MV-4-11 (cell line): ENCODE results near the gene NPHP4.

Experiments used
- DNase-seq: peaks from one replicate; lab custom pipeline; 2025; lab: John Stamatoyannopoulos, UW

The NPHP4 gene

DNA sequence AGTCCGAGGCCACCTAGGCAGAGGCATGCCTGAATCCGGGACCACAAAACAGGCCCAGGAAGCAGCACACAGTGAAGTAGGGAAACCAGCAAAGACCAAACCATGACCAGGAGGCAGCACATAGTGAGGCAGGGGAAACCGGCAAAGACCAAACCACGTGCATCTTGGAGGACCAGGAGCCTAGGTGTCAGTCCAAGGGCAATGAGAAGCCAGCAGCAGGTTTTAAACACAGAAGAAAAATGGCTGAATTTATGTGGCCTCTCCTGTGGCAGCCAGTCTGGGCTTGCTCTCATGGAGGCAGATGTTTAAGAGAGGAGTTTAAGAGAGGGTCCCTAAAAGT lies 42.5 kb downstream of the NPHP4 start:
- no peak for DNase-seq

DNA sequence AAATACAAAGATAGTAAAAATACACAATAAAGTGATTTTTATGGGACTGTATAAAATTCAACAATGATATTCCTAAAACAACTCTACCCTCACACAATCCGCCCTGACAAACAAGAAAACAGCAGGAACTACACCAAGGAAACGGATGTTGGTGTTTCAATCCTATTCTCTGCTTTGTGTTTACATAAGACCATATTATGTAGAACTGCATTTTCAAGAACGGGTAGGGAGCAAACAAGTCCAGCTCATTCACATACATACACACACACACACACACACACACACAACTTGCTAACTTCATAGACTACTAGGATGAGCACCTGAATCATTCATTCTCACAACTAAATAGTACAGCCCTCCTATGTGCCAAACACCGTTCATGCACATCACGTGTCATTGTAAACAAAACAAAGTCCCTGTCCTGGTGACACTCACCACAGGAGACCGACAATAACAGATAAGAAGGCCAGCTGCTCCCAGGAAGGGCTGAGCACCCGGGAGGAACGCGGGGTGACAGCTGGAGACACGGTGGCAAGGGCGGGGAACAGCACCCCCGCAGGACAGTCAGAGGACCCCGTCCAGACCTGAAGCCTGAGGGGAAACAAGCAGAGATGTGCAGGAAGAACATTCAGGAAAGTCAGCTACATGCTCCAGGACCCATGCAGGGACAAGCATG lies 43.0 kb downstream of the NPHP4 start:
- no peak for DNase-seq

DNA sequence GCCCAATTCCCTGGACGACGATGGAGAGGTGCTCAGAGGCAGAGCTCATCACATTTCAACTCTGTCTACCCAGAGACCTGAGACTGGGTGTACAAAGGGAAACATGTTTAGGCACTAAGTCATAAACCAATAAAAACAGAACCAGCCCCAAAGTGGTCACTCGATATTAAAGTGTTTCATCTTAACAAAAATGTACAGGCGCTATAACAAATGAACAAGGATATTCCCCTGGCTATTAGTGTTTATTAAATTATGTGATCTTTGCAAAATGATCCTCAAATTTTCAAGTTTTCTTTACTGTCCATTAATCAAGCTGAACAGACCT lies 43.6 kb downstream of the NPHP4 start:
- DNase-seq, result no peak

DNA sequence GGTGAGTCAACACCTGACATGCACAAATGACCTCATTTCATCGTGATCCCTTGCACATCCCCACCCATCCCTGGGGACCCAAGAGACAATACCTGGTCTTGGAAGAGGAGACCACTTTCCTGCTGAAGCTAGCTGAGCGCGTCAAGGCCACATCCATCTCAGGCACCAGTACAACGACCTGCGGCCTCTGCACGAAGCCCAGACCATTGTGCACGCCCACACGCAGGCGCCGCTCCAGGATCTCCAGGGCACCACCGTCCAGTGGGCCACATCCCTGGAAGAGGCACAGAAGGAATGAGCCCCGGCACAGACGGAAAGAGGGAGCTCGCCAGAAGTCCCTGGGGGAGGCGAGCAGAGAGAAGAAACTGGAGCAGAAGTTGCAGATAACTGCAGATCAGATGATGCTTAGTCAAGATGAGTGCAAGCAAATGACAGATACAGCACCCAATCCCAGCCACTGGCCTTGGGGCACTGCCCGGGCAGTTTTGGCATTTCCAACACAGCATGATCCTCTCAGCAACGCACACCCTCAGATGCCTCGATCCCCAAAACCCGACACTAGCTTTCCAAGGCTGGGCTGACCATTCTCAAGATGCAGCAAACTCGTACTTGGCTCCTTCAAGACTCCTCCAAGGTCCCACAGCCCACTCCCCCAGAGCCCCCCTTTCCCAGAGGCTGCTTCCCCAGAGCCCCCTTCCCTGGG lies 44.1 kb downstream of the NPHP4 start:
- DNase-seq, result no peak

DNA sequence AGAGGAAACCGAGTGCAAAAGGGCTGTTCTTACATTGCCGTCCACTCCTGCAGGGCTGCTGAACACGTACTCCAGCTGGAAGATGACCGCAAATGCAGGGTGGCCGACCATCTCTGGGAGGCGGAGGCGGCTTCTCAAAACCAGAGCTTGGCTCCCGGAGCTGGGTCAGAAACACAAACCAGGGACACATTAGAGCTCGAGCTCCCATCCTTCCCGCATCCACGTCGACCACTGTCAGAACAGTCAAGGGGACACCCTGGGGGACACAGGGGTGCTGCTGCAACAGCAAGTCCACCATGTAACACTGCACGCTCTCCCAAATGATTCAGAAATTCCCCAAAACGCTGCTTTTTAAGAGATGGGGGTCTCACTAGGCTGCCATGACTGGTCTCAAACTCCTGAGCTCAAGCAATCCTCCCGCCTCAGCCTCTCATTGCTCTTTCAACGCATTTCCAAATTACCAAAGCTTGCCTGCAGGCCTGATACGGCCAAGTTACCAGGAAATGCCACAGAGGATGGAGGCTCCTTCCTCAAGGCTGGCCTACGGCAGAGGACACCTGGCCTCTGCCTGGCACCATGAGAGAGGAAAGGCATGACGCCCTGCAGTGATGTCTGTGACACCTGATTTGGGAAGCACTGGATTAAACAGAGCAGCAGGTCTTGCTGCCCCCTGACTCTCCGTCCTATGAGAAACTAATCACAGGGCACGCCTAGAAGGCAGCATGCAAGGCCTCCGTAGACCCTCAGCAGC lies 45.0 kb downstream of the NPHP4 start:
- DNase-seq, result no peak

DNA sequence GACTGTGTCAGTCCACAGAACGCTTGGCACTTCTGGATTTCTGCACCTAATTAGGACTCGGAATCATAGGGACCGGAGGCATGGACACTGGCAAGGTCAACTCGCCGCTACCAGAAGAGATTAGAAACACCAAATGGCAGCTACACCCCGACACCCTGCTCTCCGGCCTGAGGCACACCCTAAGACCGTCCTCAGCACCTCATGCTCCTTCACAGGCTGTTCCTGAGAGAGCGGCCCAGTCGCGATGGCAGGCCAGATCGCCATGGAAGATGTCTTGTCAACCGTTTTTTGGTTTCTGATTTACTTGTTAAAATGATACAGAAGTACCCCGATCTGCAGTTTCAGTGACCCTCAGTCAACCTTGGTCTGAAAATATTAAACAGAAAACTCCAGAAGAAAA lies 46.8 kb downstream of the NPHP4 start:
- no peak for DNase-seq

DNA sequence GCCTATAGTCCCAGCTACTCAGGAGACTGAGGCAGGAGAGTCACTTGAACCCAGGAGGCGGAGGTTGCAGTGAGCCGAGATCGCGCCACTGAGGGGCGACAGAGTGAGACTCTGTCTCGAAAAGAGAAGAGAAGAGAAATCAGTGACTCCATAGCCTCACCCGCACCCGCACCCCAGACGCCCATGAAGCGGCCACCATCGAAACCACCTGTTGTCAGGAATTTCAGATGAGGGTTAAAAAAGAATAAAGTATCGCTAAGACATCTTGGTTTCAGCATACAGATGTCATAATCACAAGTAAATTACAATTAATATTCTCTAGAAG lies 47.4 kb downstream of the NPHP4 start:
- DNase-seq, result no peak

DNA sequence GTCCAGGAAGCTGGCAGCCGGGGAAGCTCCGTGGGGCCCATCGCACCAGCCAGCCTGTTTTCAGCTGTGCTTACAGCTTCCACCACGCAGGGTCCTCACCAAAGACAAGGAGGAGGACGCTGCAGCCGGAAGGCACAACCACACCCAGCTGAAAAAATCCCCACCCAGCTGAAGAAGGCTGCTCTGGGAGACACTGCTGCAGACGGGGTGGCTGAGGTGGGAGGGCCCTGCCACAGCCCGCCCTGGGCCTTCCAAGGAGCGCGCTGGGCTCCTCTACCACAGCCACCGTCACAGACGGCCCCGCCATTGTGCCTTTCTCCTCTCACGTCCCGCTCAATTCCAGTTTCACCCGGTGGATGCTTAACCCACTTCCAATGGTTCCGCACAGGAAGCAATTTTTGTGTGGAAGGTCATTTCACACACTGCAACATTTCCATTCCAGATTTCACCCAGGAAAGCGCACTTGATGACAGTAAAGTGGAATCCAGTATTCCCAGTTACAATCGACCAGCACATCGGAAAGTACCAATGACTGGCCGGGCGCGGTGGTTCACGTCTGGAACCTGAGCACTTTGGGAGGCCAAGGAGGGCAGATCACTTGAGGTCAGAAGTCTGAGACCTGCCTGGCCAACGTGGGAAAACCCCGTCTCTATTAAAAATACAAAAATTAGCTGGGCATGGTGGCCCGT lies 47.9 kb downstream of the NPHP4 start:
- DNase-seq, result no peak

DNA sequence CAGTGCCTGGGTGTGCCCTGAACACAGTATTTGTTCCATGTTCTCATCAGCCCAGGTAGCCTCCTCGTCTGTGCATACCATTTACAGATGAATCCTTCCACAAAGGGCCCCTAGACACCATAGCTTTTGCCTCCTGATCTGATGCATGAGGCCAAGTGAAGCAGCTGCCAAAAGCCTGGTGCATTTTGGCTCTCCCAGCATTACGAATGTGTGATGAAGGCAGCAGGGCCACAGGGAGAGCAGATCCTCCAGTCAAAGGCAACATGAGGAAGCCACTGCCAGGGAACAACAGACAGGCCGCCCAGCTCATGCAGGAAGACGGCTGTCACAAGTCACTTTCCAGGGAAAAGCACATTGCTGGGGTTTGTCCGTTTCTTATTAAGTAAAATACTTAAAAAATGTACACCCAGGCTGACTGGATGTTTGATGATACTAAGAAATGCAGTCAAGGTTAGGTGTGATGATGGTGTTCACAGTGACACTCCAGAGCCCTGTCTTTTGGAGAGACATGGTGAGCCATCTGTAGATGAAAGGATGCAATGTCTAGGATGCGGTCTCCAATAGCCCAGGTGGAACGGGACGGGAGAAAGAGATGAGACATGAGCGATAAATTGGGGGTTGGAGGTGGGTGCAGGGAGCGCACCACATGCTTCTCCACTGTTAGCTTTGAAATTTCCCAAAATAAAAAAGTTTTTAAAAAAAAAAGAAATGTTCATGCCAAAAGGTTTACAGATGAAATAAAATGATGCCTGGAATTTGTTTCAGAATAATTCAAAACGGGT lies 48.7 kb downstream of the NPHP4 start:
- no peak for DNase-seq

DNA sequence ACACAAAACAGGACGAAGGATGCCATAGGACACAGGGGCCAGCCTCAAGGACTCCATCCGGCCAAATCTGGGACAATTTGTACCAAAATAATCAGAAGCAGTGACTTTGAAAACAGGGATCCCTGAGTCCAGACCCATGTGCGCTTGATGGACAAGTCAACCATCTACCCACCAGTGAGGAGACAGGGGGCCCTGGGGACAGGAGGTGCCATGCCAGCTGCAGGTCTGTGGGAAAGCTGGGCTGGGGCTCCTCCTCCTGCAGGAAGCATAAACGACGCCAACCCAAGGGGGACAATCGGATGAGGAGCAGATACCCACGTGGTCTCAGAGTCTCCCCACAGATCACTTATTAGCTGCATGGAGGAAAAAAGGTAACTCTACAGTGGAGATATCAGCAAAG lies 50.6 kb downstream of the NPHP4 start:
- DNase-seq, result no peak

DNA sequence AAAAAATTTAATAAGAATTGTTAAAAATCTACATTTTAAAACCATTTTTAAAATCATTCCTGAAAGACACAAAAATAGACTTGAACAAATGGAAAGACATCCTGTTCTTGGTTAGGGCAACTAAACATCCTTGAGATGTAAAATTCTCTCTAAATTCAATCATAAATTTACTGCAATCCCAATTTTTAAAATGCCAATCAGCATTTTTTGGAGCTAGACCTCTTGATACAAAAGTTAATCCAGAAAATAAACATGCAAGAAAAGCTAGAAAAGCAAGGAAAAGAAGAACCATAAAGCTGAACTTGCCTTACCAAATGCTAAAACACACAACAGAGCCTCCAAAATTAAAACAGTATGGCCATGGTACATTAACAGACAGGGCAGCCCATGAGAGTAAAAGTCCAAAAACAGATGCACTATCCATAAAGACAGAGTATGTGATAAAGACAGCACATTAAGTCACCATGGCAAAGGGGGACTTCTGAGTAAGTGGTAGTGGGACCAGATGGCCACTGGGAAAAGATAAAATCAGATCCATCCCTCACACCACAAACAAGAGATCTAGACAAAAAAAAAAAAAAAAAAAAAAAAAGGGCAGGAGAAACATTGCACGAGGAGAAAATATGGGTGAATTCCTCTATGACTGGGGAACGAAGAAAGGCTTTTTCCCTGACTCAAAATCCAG lies 51.4 kb downstream of the NPHP4 start:
- no peak for DNase-seq

DNA sequence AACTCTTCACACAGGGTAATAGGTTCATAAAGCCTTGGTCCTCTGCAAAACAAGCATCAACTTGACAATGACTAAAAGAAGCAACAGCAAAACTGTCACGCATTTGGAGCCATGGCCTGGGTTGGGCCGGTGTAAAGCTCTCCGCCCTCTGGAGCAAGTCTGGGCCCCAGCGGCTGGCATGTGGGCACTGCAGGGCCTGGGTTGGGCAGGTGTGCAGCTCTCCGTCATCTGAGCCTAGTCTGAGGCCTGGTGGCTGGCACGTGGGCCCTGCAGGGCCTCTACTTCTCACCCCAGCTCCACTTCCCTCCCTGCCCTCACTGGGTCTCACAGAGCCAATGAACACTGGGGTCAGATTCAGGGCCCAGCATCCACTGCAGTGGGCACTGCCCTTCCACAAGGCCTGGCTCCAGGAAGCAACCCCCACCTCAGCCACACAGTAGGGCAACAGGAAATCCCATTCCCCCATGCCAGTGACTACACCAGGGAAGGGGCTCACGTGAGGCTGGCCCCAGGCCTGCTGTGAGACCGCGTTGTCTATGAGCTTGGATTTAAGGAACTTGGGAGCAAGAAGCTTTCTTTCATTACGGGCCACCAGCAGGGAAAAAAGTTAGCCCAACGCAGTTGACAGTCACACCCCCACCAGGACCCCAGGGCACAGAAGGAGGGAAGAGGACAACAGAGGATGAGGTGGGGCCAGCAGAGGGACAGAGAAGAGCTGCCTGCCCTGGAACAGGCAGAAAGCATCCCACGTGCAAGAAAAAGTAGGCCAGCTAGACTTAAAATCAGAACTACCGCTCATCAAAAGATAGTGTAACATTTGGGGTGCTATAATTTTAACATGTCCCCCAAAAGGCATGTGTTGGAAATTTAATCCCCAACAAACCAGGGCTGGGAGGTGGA lies 52.7 kb downstream of the NPHP4 start:
- no peak for DNase-seq

DNA sequence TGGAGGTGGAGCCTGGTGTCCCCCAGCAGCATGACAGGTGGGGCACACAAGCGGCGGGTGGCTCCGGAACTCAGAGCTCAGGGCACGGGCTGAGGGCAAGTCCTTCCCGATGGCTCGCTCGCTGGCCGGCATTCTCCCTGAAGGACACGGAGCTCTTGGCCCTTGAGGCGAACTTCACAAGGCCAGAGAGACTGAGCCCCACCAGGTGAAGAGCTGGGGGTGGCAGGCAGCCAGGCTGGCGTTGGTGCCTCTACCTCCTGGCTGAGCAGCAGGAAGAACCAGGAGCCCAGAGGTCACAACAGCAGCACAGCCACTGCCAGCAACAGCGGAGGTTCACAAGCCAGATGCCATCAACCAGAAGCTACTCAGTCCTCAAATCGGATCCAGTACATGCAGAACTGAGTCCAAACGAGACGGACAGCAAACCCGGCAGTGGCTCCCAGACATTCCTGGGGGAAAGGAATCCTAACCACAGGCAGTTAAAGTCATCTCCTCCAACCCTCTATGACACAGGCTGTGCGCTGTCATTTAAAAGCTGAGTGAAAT lies 54.1 kb downstream of the NPHP4 start:
- no peak for DNase-seq

DNA sequence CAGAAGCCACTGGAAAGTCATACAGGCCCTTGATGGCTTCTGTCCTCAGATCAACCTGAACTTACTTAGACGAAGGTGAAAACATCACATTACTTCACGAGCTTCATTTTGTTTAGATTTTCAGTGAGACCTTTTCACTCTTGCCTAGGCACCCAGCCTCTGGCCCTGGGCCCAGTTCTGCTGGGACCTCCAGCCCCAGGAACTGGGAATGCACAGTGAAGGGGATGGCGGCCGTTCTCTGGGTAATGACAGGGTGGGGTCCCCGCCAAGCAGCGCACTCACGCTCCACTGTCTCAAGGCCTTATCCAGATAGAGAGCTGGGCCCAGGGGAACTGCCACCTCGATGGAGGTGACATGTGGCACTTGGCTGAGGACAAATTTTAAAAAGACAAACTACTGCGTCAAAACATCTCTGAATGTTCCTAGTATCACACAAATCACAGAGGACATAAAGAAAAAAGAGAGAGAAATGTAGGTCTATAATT lies 54.8 kb downstream of the NPHP4 start:
- no peak for DNase-seq

DNA sequence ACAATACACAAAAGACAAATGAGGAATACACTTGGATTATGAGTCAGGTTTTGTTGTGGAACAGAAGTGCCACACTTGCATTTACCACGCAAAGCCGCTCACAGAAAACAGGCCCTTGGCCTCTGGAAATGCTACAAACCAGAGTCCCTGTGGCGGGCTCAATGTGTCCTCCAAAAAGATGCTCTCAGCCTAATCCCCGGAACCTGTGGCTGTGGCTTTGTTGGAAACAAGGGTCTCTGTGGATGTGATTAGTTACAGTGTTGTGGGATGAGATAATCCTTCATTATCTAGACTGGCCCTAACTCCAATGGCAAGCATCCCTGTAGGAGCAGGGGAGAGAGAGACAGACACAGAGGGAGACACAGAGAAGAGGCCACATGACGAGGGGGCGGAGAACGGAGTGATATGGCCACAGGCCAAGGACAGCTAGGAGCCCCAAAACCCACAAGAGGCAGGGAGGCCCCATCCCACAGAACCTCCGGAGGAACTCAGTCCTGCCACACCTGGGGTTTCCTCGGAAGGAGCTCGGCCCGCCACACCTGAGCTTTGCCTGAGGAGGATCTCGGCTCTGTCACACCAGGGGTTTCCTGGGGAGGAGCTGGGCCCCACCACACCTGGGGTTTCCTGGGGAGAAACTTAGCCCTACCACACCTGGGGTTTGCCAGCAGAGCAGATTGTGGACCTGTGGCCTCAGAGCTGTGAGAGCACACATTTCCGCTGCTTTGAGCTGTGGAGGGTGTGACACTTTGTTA lies 55.4 kb downstream of the NPHP4 start:
- no peak for DNase-seq

DNA sequence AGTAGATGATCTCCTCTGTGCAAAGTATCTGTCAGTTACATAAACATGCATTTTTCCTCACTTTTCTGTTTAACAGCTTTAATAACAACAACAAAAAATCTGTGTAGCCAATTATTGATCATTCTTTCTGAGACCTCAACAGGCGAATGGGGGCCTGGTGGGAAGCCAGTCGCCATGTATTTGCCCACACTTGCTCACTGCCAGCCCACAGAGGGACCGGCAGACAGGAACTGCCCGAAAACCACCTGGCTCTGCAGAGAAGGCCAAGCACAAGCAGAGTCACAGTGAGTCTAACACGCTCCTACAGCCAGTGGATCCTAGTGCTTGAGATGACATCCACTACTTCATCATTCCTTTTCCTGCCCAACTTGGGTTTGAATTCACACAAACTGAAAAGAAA lies 56.1 kb downstream of the NPHP4 start:
- DNase-seq, result no peak

DNA sequence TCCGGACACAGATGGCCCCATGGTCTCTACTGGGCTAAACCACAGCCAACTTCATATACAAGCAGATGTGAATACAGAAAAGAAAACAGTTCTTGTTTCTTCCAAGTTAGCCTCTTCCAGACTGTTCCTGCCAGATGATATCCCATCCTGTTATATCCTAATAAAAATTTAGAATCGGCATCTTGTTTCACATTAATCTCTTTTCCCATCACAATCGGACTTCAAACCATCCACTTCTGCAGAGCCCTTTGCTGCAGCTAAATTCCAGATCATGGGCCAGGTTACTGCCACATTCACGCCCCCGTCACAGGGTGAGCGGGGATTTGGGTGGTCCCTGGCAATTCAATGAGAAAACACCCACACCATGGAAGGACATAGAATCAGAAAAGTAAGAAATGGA lies 57.2 kb downstream of the NPHP4 start:
- DNase-seq, result no peak

DNA sequence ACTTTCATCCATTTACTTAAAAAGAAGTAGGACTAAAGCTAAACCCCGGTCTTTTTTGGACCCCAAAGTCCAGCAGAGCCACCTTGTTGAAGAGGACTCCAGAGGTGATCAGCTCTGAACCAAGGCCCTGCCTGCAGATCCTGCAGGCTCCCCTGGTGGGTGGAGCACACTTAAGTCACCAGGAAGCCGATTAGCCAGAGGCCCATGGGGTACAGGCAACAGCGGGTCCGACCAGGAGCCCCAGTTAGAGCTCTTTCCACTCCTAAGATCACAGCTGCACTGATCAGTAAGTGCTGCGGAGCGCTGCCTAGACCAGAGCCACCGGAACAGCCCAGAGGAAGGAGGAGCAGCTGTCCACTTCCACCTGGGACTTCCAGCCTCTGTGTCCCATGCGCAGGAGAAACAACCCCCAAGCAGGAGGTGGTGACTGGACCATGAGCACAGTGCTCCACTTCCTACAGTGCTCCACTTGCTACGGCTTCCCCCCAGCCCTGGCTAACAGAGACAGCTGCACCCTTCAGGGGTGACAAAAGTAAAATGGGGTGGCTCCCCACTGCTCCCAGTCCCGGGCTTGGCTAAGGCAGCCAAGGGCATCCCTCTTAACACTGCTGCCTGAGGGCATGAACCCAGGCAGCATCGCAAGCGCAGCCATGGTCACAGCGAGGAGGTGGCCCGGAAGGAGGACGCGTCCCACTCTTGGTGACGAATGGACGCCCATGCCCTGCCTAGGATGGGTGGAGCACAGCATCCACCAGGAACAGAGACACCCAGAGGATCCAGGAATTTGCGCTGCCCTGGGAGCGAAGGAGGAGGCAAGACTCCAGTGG lies 58.0 kb downstream of the NPHP4 start:
- DNase-seq, result no peak

DNA sequence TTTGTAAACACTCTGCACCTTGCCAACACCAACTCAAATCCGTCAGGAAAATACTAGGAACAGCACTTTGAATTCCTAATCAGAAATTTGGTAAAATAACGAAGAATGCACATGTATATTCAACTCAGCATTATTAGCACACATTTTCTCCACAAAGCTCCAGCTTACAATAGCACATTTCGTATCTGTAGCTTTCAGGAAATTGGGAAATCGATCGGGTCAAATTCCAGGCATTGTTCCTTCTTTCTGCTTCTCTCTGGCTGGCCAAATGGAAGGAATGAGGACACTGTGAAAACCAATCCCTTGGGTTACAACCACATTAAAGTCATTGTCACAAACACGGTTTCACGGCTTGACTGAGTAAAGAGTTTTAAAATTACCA lies 58.6 kb downstream of the NPHP4 start:
- no peak for DNase-seq
